OCI-LY7 (cell line): Measurements from ENCODE around the gene SFI1. TPM values are rescaled to one million over a fixed set of nuclear protein-coding genes. Genes with fewer than 3 reads are reported as not detected.

ENCODE experiments used
- BruUV-seq: library from RNA; stranded (reverse); fragments of 400-500 nt; replicated peaks from 2 replicates; lab custom pipeline; 2021; lab: Mats Ljungman, UMichigan
- CTCF ChIA-PET: fragments of 300-600 bp; sonication (Branson Sonifier 250); formaldehyde crosslinking; loops from one replicate; lab custom pipeline; 2022; ENCODE audit warnings: antibody characterized with exemption; ENCODE audit not compliant: unreplicated experiment; lab: Charles Lee
- POLR2A ChIA-PET: fragments of 300-600 bp; sonication (Branson Sonifier 250); formaldehyde crosslinking; loops from one replicate; lab custom pipeline; 2022; ENCODE audit warnings: antibody characterized with exemption; lab: Charles Lee
- DNase-seq: peaks from one replicate; pipeline ENCODE4 v3.0.0-alpha.2; 2015; ENCODE audit warnings: low spot score
- H2AFZ ChIP-seq: fragments of 200-600 bp; sonication (generic), shearing (Covaris generic); 2 replicates; pipeline ENCODE4 v1.6.1; 2014; ENCODE audit warnings: mild to moderate bottlenecking, antibody characterized with exemption, low read length, moderate library complexity
- H3K27ac ChIP-seq: fragments of 200-600 bp; sonication (generic); 2 replicates; pipeline ENCODE4 v1.5.1; 2014; ENCODE audit warnings: mixed run types, low read depth, mild to moderate bottlenecking, moderate library complexity, low read length, inconsistent platforms; ENCODE audit not compliant: poor library complexity, severe bottlenecking
- H3K36me3 ChIP-seq: fragments of 200-600 bp; sonication (generic); 2 replicates; pipeline ENCODE4 v1.6.1; 2014; ENCODE audit warnings: mild to moderate bottlenecking, antibody characterized with exemption, low read length, moderate library complexity, mixed read lengths; ENCODE audit not compliant: insufficient read depth
- H3K4me1 ChIP-seq: fragments of 200-600 bp; sonication (generic); 2 replicates; pipeline ENCODE4 v1.5.1; 2014; ENCODE audit warnings: mild to moderate bottlenecking, low read length; ENCODE audit not compliant: insufficient read depth, poor library complexity, severe bottlenecking
- H3K4me2 ChIP-seq: fragments of 200-600 bp; sonication (generic); 2 replicates; pipeline ENCODE4 v1.6.1; 2014; ENCODE audit warnings: mild to moderate bottlenecking, low read length
- H3K4me3 ChIP-seq: fragments of 200-600 bp; sonication (generic); 2 replicates; pipeline ENCODE4 v1.5.1; 2014; ENCODE audit warnings: mild to moderate bottlenecking, low read depth, low read length; ENCODE audit not compliant: poor library complexity, severe bottlenecking
- H3K79me2 ChIP-seq: fragments of 200-600 bp; sonication (generic); 2 replicates; pipeline ENCODE4 v1.6.1; 2016; ENCODE audit warnings: low read depth, mild to moderate bottlenecking, low read length, moderate library complexity, mixed read lengths; ENCODE audit not compliant: insufficient read depth
- H3K9me2 ChIP-seq: fragments of 200-600 bp; sonication (generic); 2 replicates; pipeline ENCODE4 v1.6.1; 2016; ENCODE audit warnings: mild to moderate bottlenecking, low read length, mixed read lengths; ENCODE audit not compliant: insufficient read depth
- H3K9me3 ChIP-seq: fragments of 200-600 bp; sonication (generic); 2 replicates; pipeline ENCODE4 v1.6.1; 2014; ENCODE audit warnings: mild to moderate bottlenecking, mixed run types, low read length, mixed read lengths
- H4K20me1 ChIP-seq: fragments of 200-600 bp; sonication (generic); 2 replicates; pipeline ENCODE4 v1.6.1; 2014; ENCODE audit warnings: mild to moderate bottlenecking, antibody characterized with exemption, low read length, moderate library complexity, mixed read lengths; ENCODE audit not compliant: insufficient read depth
- CTCF ChIP-seq: fragments of 200-600 bp; sonication (generic); conservative IDR thresholded peaks from 2 replicates; pipeline ENCODE4 v1.5.1; 2014; ENCODE audit warnings: mild to moderate bottlenecking, antibody characterized with exemption, low read length, moderate library complexity, mixed read lengths
- EZH2phosphoT487 ChIP-seq: fragments of 200-600 bp; sonication (generic); IDR thresholded peaks from 2 replicates; pipeline ENCODE4 v1.6.1; 2018; ENCODE audit warnings: low read depth, borderline replicate concordance, mild to moderate bottlenecking, mixed run types, antibody characterized with exemption, low read length, moderate library complexity, mixed read lengths
- intact Hi-C: fragments of 100-400 bp; cut with micrococcal nuclease; formaldehyde crosslinking; loops from one replicate; pipeline ENCODE4 v1.10.0; 2022; ENCODE audit not compliant: unreplicated experiment
- total RNA-seq, 2 experiments: library from RNA; depleted of rRNA in 1 of 2; stranded (reverse); fragments of >200 nt in 1 of 2; shearing (Covaris generic) in 1 of 2; gene quantifications; 2 replicates each; pipeline ENCODE4 v1.2.3, GENCODE V29; 2014 to 2022

Gene SFI1
- total RNA-seq, 2 experiments from 2014 or later: 72.6 to 132 TPM

GRCh38 chr22:31495343-31495742 lies 993 bp upstream of the SFI1 start:
- Histone ChIP-seq H2AFZ (peak overlapping the region; percentile 49; the same call in 1 of the 2 replicates), H3K4me3 (peak overlapping the region; percentile 89), H3K36me3 (peaks cover 10% of the 10 kb centered on the region), H3K4me2 (peak overlapping the region; percentile 90), H3K79me2 (peaks cover 43% of the 10 kb centered on the region), H3K4me1 (peaks cover 48% of the 10 kb centered on the region), H3K9me3 (no peaks in the 10 kb centered on the region), H3K27ac (peak overlapping the region; percentile 93), H3K9me2 (no peaks in the 10 kb centered on the region), H4K20me1 (no peaks in the 10 kb centered on the region)
- peak; percentile 35 for DNase-seq
- intact Hi-C loops: loop anchor here (10.0 kb wide), 1 partner anchor 979 kb away; the partner anchor contains the start of gene FBXO7
- TF ChIP-seq CTCF (no peak), EZH2phosphoT487 (no peak)
- ChIA-PET CTCF (no interaction called here), POLR2A (interaction anchor here (1.0 to 1.1 kb wide), 2 partner anchors 10 to 135 kb away, joined by 3 to 5 read pairs; no protein-coding TSS in a partner anchor)
- BruUV-seq: no TSS peak

GRCh38 chr22:31496735-31497146 lies 405 bp downstream of the SFI1 start:
- intact Hi-C loops: loop anchor here (1.0 to 10.0 kb wide), 3 partner anchors 97 to 978 kb away; partner anchors contain the start of genes DRG1 and FBXO7
- H3K4me3 ChIP-seq: peak overlapping the region; percentile 89
- peaks cover 3% of the 10 kb centered on the region; the same call in 1 of the 2 replicates for H4K20me1 ChIP-seq
- peaks cover 36% of the 10 kb centered on the region for H3K4me1 ChIP-seq
- CTCF ChIA-PET: no interaction called here
- POLR2A ChIA-PET: no interaction called here
- H2AFZ ChIP-seq: peak overlapping the region; percentile 59; the same call in 1 of the 2 replicates
- H3K36me3 ChIP-seq: peaks cover 18% of the 10 kb centered on the region
- H3K79me2 ChIP-seq: peaks cover 44% of the 10 kb centered on the region
- TF ChIP-seq CTCF (no peak), EZH2phosphoT487 (no peak)
- H3K4me2 ChIP-seq: peak overlapping the region; percentile 90
- no TSS peak for BruUV-seq
- peak; percentile 62 for DNase-seq
- peak overlapping the region; percentile 93 for H3K27ac ChIP-seq
- H3K9me3 ChIP-seq: no peaks in the 10 kb centered on the region
- H3K9me2 ChIP-seq: no peaks in the 10 kb centered on the region
